Measurements from ENCODE around the gene AUTS2. TPM values are rescaled to one million over a fixed set of nuclear protein-coding genes. Genes with fewer than 3 reads are reported as not detected.

AUTS2 gene
- total RNA-seq, 1 donor from 2014 or later, result 56.0 TPM

- no peak for TF ChIP-seq CTCF (IDR thresholded peaks at IDR 0.05)
- no peaks in the 10 kb centered on the region for H3K4me1 ChIP-seq
- H3K36me3 ChIP-seq, result no peaks in the 10 kb centered on the region
- intact Hi-C loops (cut with DNase I), result no loop called here
- H3K4me3 ChIP-seq, result no peak overlapping the region
- H3K9me3 ChIP-seq, result no peaks in the 10 kb centered on the region
- ATAC-seq (no peak), DNase-seq (no peak)
- H3K27ac ChIP-seq, result no peak overlapping the region
- no peaks in the 10 kb centered on the region for H3K27me3 ChIP-seq
Observed at GRCh38 chr7:70660819-70661191, 1062.5 kb downstream of the AUTS2 start.

- Histone ChIP-seq H3K36me3 (no peaks in the 10 kb centered on the region), H3K4me3 (no peak overlapping the region), H3K9me3 (no peaks in the 10 kb centered on the region), H3K27ac (no peak overlapping the region), H3K4me1 (no peaks in the 10 kb centered on the region), H3K27me3 (no peaks in the 10 kb centered on the region)
- no peak for TF ChIP-seq CTCF (IDR thresholded peaks at IDR 0.05)
- intact Hi-C loops (cut with DNase I), result no loop called here
- no peak for ATAC-seq
- DNase-seq, result no peak
Observed at GRCh38 chr7:70663680-70664079, 1065.4 kb downstream of the AUTS2 start.

GRCh38 chr7:70665997-70666396, 1067.7 kb downstream of the AUTS2 start:
- Histone ChIP-seq H3K9me3 (no peaks in the 10 kb centered on the region), H3K36me3 (no peaks in the 10 kb centered on the region), H3K27ac (no peak overlapping the region), H3K27me3 (no peaks in the 10 kb centered on the region), H3K4me3 (no peak overlapping the region), H3K4me1 (no peaks in the 10 kb centered on the region)
- no peak for TF ChIP-seq CTCF (IDR thresholded peaks at IDR 0.05)
- DNase-seq, result no peak
- no peak for ATAC-seq
- intact Hi-C loops (cut with DNase I), result no loop called here

GRCh38 chr7:70667406-70667805, 1069.1 kb downstream of the AUTS2 start:
- intact Hi-C loops (cut with DNase I), result no loop called here
- no peak for TF ChIP-seq CTCF (IDR thresholded peaks at IDR 0.05)
- Histone ChIP-seq H3K27ac (no peak overlapping the region), H3K9me3 (no peaks in the 10 kb centered on the region), H3K4me3 (no peak overlapping the region), H3K27me3 (no peaks in the 10 kb centered on the region), H3K36me3 (no peaks in the 10 kb centered on the region), H3K4me1 (no peaks in the 10 kb centered on the region)
- no peak for ATAC-seq
- DNase-seq, result no peak

- Histone ChIP-seq H3K27ac (no peak overlapping the region), H3K36me3 (no peaks in the 10 kb centered on the region), H3K27me3 (no peaks in the 10 kb centered on the region), H3K4me3 (no peak overlapping the region), H3K4me1 (no peaks in the 10 kb centered on the region), H3K9me3 (no peaks in the 10 kb centered on the region)
- intact Hi-C loops (cut with DNase I), result no loop called here
- ATAC-seq, result peak; percentile 86
- DNase-seq, result no peak
- TF ChIP-seq CTCF (IDR thresholded peaks at IDR 0.05), result no peak
Observed at GRCh38 chr7:70668606-70669358, 1070.5 kb downstream of the AUTS2 start.

GRCh38 chr7:70669854-70670253, 1071.6 kb downstream of the AUTS2 start:
- intact Hi-C loops (cut with DNase I), result no loop called here
- Histone ChIP-seq H3K27me3 (no peaks in the 10 kb centered on the region), H3K9me3 (no peaks in the 10 kb centered on the region), H3K27ac (no peak overlapping the region), H3K4me1 (no peaks in the 10 kb centered on the region), H3K36me3 (no peaks in the 10 kb centered on the region), H3K4me3 (no peak overlapping the region)
- TF ChIP-seq CTCF (IDR thresholded peaks at IDR 0.05), result no peak
- DNase-seq (no peak), ATAC-seq (no peak)
